ENCODE measurements around the gene POU6F1. TPM values are rescaled to one million over a fixed set of nuclear protein-coding genes. Genes with fewer than 3 reads are reported as not detected.

The POU6F1 gene
- total RNA-seq, 2 experiments from 2014 or later, result 4.7 to 6.3 TPM

DNA sequence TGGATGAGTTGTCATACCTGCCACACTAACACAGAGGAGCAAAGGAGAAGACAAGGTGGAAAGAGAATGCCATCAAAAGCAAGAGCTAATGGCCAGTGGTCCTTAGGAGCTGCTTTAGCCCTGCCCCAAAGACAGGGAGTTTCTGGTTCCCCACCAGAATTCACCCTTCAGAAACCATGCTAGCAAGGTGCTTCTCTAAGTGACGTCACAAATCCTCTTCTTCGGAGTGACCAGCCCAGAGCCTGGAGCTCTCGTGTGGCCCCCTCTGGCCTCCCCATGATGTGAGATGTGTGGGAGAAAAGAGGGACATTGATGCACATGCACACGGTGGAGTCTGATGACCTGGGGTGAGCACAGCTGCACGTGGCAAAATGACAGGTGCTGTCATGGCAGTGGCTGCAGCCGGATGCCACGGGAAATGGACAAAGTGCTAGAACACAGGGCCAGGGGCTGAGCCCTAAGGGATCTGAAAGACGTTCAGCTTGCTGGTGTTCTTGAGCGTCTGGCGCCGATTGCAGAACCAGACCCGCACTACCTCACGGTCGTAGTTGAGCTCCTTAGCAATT, 28.0 kb downstream of the POU6F1 start:
- no peak overlapping the region for H3K27ac Mint-ChIP-seq
- ChIA-PET CTCF (interaction anchor here (1.0 kb wide), 1 partner anchor 12 kb away, joined by 3 read pairs; no protein-coding TSS in a partner anchor), POLR2A (no interaction called here)
- H3K9me3 Mint-ChIP-seq, result no peaks in the 10 kb centered on the region
- no peaks in the 10 kb centered on the region for H3K4me1 Mint-ChIP-seq
- H3K27me3 Mint-ChIP-seq, result no peaks in the 10 kb centered on the region
- no peak for DNase-seq
- no peak overlapping the region for H3K4me3 Mint-ChIP-seq
- H3K36me3 Mint-ChIP-seq (ENCODE audit: low read depth), result no peaks in the 10 kb centered on the region

DNA sequence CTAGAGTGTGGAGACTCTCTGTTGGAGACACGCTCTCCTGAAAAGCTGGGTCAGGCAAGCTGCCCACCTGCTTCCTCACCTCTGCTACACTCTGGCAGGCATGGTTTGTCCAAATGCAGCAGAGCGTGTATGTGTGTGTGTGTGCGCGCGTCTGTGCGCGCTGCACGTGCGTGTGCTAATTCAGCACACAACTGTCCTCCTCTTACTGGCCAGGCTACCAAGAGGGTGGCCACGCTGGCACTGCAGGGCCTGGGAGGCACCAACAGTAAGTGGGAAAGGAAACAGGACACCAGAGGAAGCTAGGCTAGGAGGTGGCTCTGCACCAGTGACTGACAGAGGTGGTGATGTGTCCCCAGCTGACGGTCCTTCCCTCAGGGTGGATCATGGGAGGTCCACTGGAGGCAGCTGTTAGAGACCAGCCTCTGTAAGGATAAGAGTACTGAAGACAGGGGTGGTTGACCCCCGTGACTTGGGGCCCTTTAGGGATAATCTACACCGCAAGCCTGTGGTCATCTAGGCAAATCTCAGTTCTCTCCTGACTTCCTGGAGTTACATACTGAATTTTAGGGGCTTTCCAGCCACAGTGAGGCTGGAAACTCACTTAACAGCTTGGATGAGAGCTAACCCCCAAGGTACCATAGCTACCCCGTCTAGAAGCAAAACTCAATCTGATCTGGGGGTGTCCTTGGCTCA, 29.4 kb downstream of the POU6F1 start:
- H3K4me3 Mint-ChIP-seq, result no peak overlapping the region
- H3K9me3 Mint-ChIP-seq, result no peaks in the 10 kb centered on the region
- H3K36me3 Mint-ChIP-seq (ENCODE audit: low read depth), result no peaks in the 10 kb centered on the region
- no peaks in the 10 kb centered on the region for H3K4me1 Mint-ChIP-seq
- DNase-seq, result no peak
- CTCF ChIA-PET, result interaction anchor here (0.5 to 1.1 kb wide), 2 partner anchors 59 to 160 kb away, joined by 3 read pairs; no protein-coding TSS in a partner anchor
- H3K27ac Mint-ChIP-seq, result no peak overlapping the region
- POLR2A ChIA-PET, result no interaction called here
- no peaks in the 10 kb centered on the region for H3K27me3 Mint-ChIP-seq

DNA sequence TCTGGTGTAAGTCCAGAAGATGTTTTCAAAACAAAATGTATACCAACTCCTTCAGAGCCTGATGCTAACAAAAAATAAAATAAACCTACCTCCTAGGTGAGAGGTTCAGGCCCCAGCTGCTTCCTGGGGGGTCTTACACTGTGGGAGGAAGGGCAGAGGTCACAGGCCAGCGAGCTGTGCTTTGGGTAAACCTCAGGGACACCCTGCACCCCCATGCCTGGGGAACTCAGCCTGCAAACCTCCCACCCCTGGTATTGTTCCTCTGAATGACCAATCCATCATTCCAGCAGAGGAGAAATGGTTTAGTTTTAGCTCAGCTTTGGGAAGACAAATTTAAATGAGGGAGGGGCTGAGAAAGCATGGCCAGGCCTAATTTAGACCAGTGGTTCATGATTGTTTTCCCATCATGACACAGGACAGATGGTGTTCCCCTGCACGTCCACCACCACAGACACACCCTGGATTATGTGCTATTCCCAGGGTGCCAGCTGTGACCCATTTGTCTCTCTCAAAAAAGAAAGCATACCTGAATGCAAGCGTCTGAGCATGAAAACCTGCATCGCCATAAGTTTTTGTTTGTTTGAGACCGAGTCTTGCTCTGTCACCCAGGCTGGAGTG, 30.4 kb downstream of the POU6F1 start:
- DNase-seq, result no peak
- Mint-ChIP-seq H3K4me1 (no peaks in the 10 kb centered on the region), H3K27me3 (no peaks in the 10 kb centered on the region), H3K4me3 (no peak overlapping the region), H3K9me3 (no peaks in the 10 kb centered on the region), H3K27ac (no peak overlapping the region), H3K36me3 (ENCODE audit: low read depth) (no peaks in the 10 kb centered on the region)
- ChIA-PET CTCF (interaction anchor here (0.5 kb wide), 1 partner anchor 97 kb away, joined by 3 read pairs; no protein-coding TSS in a partner anchor), POLR2A (no interaction called here)

DNA sequence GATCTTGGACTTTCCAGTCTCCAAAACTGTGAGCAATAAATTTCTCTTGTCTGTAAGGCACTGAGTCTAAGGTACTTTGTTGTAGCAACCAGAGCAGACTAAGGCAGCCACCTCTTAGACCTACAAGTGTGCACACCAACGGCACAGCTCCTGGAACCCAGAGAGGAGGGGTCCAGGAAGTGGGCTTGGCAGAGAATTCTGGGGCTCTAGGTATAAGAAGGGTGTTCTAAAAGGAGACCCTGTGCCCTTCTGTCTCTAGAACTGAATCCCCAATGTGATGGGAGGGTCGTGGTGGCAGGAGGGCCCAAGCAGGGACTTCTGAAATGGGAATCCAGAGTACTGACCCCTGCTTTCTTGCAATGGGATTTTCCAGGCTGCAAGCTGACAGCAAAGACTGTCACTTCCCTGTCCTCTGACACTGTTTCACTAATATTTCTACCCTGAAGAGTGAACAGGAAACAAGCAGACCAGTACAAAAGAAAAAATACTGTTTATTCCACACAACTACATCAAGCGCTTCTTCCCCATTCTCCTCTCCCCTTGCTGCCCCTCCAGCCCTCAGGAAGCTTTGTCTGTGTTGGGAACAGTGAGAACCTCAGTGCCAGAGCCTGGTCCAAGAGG, 31.3 kb downstream of the POU6F1 start:
- POLR2A ChIA-PET, result no interaction called here
- no peak for DNase-seq
- Mint-ChIP-seq H3K36me3 (ENCODE audit: low read depth) (no peaks in the 10 kb centered on the region), H3K4me1 (no peaks in the 10 kb centered on the region), H3K27ac (no peak overlapping the region), H3K9me3 (no peaks in the 10 kb centered on the region), H3K4me3 (no peak overlapping the region), H3K27me3 (no peaks in the 10 kb centered on the region)
- CTCF ChIA-PET, result interaction anchor here (0.5 kb wide), 1 partner anchor 96 kb away, joined by 3 read pairs; no protein-coding TSS in a partner anchor

DNA sequence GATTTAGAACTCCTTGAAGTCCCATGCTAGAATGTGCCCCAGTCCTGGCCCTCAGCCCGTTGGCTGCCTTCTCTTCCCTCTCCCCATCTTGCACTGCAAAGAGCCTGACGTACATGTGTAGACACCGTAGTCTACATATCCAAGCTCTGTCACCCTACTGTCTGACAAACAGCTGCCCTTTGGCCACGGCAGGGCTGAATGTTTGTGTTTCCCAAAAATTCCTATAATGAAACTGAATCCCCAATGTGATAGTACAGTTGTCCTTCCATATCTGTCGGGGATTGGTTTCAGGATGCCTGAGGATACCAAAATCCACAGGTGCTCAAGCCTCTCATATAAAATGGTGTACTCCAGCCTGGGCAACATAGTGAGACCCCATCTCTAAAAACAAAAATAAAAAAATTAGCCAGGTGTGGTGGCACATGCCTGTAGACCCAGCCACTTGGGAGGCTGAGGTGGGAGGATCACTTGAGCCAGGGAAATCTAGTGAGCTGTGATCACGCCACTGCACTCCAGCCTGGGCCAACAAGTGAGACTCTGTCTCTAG, 32.6 kb downstream of the POU6F1 start:
- H3K4me1 Mint-ChIP-seq, result no peaks in the 10 kb centered on the region
- POLR2A ChIA-PET, result no interaction called here
- no peaks in the 10 kb centered on the region for H3K9me3 Mint-ChIP-seq
- CTCF ChIA-PET, result no interaction called here
- H3K4me3 Mint-ChIP-seq, result no peak overlapping the region
- DNase-seq, result no peak
- no peaks in the 10 kb centered on the region for H3K36me3 Mint-ChIP-seq (ENCODE audit: low read depth)
- no peaks in the 10 kb centered on the region for H3K27me3 Mint-ChIP-seq
- H3K27ac Mint-ChIP-seq, result no peak overlapping the region

DNA sequence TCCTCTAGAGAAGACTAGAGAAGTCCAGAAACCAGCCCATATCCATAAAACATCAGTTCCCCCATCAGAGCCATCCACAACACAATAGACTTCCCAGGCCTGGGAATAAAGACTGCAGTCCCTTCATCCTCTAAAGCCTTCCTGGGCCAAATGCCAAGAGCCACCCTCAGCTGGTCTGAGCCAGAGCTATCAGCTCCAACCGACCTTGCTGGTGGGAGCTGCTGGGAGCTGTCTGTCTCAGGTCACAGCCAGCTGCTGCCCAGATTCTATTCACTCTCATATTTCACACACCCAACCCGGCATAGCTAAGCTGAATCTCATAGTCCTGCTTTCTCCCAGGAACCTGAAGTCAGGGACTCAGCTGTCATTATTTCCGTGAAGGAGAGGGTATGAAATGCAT, 34.0 kb downstream of the POU6F1 start:
- no peaks in the 10 kb centered on the region for H3K36me3 Mint-ChIP-seq (ENCODE audit: low read depth)
- H3K9me3 Mint-ChIP-seq, result no peaks in the 10 kb centered on the region
- DNase-seq, result no peak
- CTCF ChIA-PET, result interaction anchor here (0.9 to 1.4 kb wide), 3 partner anchors 10 to 12 kb away, joined by 3 to 4 read pairs (median 3); no protein-coding TSS in a partner anchor
- H3K4me1 Mint-ChIP-seq, result no peaks in the 10 kb centered on the region
- POLR2A ChIA-PET, result no interaction called here
- H3K4me3 Mint-ChIP-seq, result no peak overlapping the region
- no peaks in the 10 kb centered on the region for H3K27me3 Mint-ChIP-seq
- no peak overlapping the region for H3K27ac Mint-ChIP-seq

DNA sequence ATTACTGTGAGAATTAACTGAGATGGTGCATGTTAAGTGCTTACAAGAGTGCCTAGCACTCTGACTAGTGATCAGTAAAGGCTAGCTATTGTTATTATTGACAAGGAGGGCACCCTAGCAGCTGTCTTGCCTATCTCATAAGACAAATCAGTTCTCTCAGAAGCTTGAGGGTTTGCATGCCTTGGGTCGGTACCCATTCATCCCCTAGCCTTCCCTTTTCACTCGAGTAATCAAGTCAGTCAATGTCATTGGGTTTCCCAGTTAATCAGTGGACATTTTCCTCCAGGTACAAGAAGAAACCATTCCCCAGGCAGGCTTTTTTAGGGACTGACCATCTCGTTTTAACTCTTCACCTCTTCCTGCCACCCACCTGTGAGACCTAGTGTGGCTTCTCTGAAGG, 34.5 kb downstream of the POU6F1 start:
- Mint-ChIP-seq H3K4me1 (no peaks in the 10 kb centered on the region), H3K27me3 (no peaks in the 10 kb centered on the region), H3K4me3 (no peak overlapping the region), H3K9me3 (no peaks in the 10 kb centered on the region), H3K36me3 (ENCODE audit: low read depth) (no peaks in the 10 kb centered on the region), H3K27ac (no peak overlapping the region)
- ChIA-PET CTCF (interaction anchor here (0.9 to 1.2 kb wide), 2 partner anchors 9 to 11 kb away, joined by 3 read pairs; no protein-coding TSS in a partner anchor), POLR2A (no interaction called here)
- DNase-seq, result no peak

DNA sequence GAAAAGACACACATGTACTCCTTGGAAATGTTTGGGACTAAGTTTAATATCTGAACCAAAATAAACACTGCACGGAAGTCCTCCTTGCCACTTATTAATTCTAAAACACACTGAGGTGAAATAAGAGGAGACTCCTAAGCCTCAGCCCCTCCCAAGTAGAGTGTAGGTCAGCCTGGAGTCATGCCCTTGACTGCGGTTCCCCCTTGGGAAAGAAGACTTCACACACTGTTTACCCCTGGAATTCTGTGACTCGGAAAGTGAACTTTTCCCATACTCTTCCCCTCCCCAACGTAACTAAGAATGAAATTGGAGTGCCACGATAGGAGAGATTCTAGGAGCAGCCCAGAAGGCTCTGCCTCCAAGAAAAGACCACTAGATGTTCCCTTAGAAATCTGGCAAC, 36.3 kb downstream of the POU6F1 start:
- Mint-ChIP-seq H3K36me3 (ENCODE audit: low read depth) (no peaks in the 10 kb centered on the region), H3K27ac (no peak overlapping the region), H3K9me3 (no peaks in the 10 kb centered on the region), H3K27me3 (peaks cover 3% of the 10 kb centered on the region), H3K4me1 (no peaks in the 10 kb centered on the region), H3K4me3 (no peak overlapping the region)
- DNase-seq, result no peak
- ChIA-PET CTCF (no interaction called here), POLR2A (no interaction called here)

DNA sequence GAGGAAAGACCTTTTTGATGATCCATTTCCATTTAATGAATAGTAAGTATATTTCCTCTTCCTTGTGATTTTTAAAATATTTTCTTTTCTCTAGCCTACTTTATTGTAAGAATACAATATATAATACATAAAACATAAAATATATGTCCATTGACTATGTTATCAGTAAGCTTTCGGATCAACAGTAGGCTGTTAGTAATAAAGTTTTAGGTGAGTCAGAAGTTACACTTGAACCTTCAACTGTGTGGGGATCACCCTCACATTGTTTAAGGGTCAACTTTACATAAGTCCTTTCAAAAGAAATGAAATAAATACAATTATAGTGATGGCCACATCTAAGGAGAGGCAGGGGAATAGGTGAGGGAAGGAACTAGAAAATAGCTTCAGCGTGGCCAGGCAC, 40.0 kb downstream of the POU6F1 start:
- CTCF ChIA-PET, result interaction anchor here (0.8 to 1.3 kb wide), 3 partner anchors 9 to 75 kb away, joined by 3 read pairs; no protein-coding TSS in a partner anchor
- no peak overlapping the region for H3K27ac Mint-ChIP-seq
- POLR2A ChIA-PET, result no interaction called here
- H3K4me1 Mint-ChIP-seq, result peaks cover 2% of the 10 kb centered on the region
- no peaks in the 10 kb centered on the region for H3K36me3 Mint-ChIP-seq (ENCODE audit: low read depth)
- no peak overlapping the region for H3K4me3 Mint-ChIP-seq
- DNase-seq, result no peak
- H3K9me3 Mint-ChIP-seq, result no peaks in the 10 kb centered on the region
- H3K27me3 Mint-ChIP-seq, result peaks cover 3% of the 10 kb centered on the region

DNA sequence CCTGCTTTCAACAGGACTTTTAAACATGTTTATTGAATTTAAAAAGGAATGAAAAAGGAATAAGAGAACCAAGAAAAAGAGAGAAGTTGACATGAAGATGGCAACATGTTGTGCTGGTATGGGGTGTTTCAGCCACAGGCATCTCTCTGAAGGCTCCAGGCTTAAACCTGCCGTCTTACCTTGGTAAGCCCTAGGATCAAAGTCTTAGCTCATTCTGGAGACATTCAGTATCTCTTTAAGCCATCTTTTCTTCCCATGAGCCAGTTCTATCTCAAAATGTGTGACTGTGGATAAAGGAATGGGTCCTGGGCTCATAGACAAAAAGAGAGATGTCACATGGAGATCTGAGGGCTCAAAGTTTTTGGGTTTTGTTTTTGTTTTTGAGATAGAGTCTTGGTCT, 43.4 kb downstream of the POU6F1 start:
- Mint-ChIP-seq H3K9me3 (no peaks in the 10 kb centered on the region), H3K4me3 (no peak overlapping the region), H3K36me3 (ENCODE audit: low read depth) (peaks cover 6% of the 10 kb centered on the region), H3K4me1 (peaks cover 7% of the 10 kb centered on the region), H3K27ac (no peak overlapping the region), H3K27me3 (peaks cover 3% of the 10 kb centered on the region)
- POLR2A ChIA-PET, result no interaction called here
- CTCF ChIA-PET, result interaction anchor here (0.6 to 1.3 kb wide), 2 partner anchors 9 to 28 kb away, joined by 3 to 4 read pairs; no protein-coding TSS in a partner anchor
- DNase-seq, result no peak

DNA sequence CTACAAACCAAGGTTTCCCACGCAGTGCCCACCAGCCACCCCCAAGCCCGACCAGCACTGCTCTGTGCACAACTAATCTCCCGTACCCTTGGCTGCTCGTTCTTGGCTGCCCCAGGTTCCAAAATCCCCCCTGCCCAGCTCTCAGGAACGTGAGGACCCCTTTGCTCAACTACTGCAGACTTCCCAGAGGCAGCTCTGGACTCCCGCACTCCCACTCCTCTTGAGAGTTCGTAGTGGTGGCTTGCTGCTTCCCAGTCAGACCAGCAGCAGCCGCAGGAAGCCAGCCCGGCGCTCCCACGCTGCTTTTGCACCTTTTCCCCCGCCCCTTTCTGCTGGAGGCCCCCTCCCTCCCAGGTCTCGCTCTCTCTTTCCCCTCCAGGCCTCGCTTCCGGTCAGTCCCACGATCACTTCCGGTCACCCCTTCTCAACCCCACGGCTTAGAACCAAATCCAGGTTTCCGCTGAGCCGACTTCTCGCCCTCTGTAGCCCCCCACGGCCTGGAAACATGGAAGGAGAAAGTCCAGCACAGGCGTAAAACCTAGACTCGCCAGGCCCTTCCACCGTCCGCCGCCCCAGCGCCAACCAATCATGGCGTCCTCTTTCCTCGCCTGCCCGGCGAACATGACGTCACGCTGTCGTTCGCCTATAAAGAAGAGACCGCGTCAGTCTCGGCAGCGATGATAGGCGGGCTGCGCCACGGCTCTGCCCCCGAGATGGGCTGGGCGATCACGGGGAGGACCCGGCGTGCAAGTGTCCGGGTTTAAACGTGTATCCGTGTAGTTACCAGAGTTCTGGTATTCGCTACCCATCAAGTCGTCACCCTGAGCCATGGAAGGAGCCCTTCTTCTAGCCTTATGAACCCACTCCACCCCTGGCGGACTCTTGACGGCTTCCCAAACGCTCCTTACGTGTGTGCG, 45.1 kb downstream of the POU6F1 start, which contains the start of gene TFCP2:
Gene TFCP2, minus strand, starts transcription at position 621 of the 917 bp plus-strand sequence. CDS start 713 bp downstream, outside the sequence.
- POLR2A ChIA-PET, result interaction anchor here (0.6 kb wide), 1 partner anchor 642 kb away, joined by 3 read pairs; no protein-coding TSS in a partner anchor
- Mint-ChIP-seq H3K36me3 (ENCODE audit: low read depth) (peaks cover 9% of the 10 kb centered on the region), H3K4me3 (peak within 1 kb of the TSS; percentile 67), H3K27ac (peak within 1 kb of the TSS; percentile 74), H3K27me3 (peaks cover 3% of the 10 kb centered on the region), H3K4me1 (peaks cover 9% of the 10 kb centered on the region), H3K9me3 (no peaks in the 10 kb centered on the region)
- peak; percentile 96 for DNase-seq
- CTCF ChIA-PET, result interaction anchor here (0.6 to 1.3 kb wide), 3 partner anchors 14 to 369 kb away, joined by 3 to 5 read pairs (median 3); partner anchors contain the start of gene POU6F1

Measured in activated CD4-positive, alpha-beta T cell treated with anti-CD3 and anti-CD28 coated beads, Interleukin-2, amount 10 ng/mL, durations not matched to agents 7 days and 5 days (primary cell).